NOMO-1 treated with dmso at 0.1 percent for 144 hours (cell line): ENCODE results near the gene NOSIP.

Source experiments
- DNase-seq: peaks from one replicate; lab custom pipeline; 2025; ENCODE audit not compliant: unreplicated experiment; lab: John Stamatoyannopoulos, UW

NOSIP gene

GRCh38 chr19:49514151-49514550 is 66.2 kb downstream of the NOSIP start:
- no peak for DNase-seq

GRCh38 chr19:49513746-49514118 is 66.6 kb downstream of the NOSIP start:
- DNase-seq: no peak

GRCh38 chr19:49512970-49513745 is 67.2 kb downstream of the NOSIP start:
- no peak for DNase-seq

GRCh38 chr19:49507803-49508494 is 72.4 kb downstream of the NOSIP start:
- DNase-seq: no peak

GRCh38 chr19:49506575-49507105 is 73.7 kb downstream of the NOSIP start:
- peak; percentile 86 for DNase-seq
